Stimulated activated CD4-positive, alpha-beta T cell treated with anti-CD3 and anti-CD28 coated beads, Interleukin-4, amount 100 ng/mL, for 48 hours (primary cell): ENCODE measurements around the gene RBM24.
"Not testable (repeated sequence)": the region's sequence is repeated elsewhere in the genome, so short reads cannot be mapped to it uniquely, and the experiment has no call there.

Source experiments
- DNase-seq, 2 donors: peaks; one replicate each; pipeline ENCODE4 v3.0.0-alpha.2; 2020; ENCODE audit warnings: low read depth in 2 of 2

Gene RBM24

GRCh38 chr6:17291778-17292177 is 10.6 kb downstream of the RBM24 start:
- no peak for DNase-seq

GRCh38 chr6:17292600-17293133 is 11.5 kb downstream of the RBM24 start:
- no peak for DNase-seq

- no peak for DNase-seq
These were observed 12.2 kb downstream of the RBM24 start for GRCh38 chr6:17293395-17293794.

GRCh38 chr6:17297271-17298080 is 16.3 kb downstream of the RBM24 start:
- DNase-seq: no peak

- DNase-seq: no peak
These were observed 17.1 kb downstream of the RBM24 start for GRCh38 chr6:17298257-17298656.

- DNase-seq: no peak
These were observed 18.1 kb downstream of the RBM24 start for GRCh38 chr6:17299222-17299621.

- DNase-seq: no peak
These were observed 18.6 kb downstream of the RBM24 start for GRCh38 chr6:17299750-17300149.

- DNase-seq: no peak
These were observed 19.5 kb downstream of the RBM24 start for GRCh38 chr6:17300637-17301036.

GRCh38 chr6:17303444-17303843 is 22.3 kb downstream of the RBM24 start:
- no peak for DNase-seq

GRCh38 chr6:17305219-17306001 is 24.2 kb downstream of the RBM24 start:
- no peak for DNase-seq

- DNase-seq: no peak
These were observed 30.6 kb downstream of the RBM24 start for GRCh38 chr6:17311595-17312311.

- not testable (repeated sequence) for DNase-seq
These were observed 32.1 kb downstream of the RBM24 start for GRCh38 chr6:17313238-17313637.

GRCh38 chr6:17313971-17314370 is 32.8 kb downstream of the RBM24 start:
- no peak for DNase-seq

GRCh38 chr6:17315262-17315661 is 34.1 kb downstream of the RBM24 start:
- no peak for DNase-seq

- DNase-seq: no peak
These were observed 37.4 kb downstream of the RBM24 start for GRCh38 chr6:17318435-17319165.

- not testable (repeated sequence) for DNase-seq
These were observed 39.1 kb downstream of the RBM24 start for GRCh38 chr6:17320266-17320665.

- no peak for DNase-seq
These were observed 50.1 kb downstream of the RBM24 start for GRCh38 chr6:17331238-17331637.

GRCh38 chr6:17334265-17334664 is 53.1 kb downstream of the RBM24 start:
- no peak for DNase-seq

- DNase-seq: no peak
These were observed 55.3 kb downstream of the RBM24 start for GRCh38 chr6:17336425-17336824.

- DNase-seq: no peak
These were observed 58.1 kb downstream of the RBM24 start for GRCh38 chr6:17339308-17339670.

- no peak for DNase-seq
These were observed 60.1 kb downstream of the RBM24 start for GRCh38 chr6:17341117-17341805.
